HEK293 (cell line): Measurements from ENCODE around the gene KCNIP4.

Experiments
- CTCF ChIA-PET: fragments of 350-600 bp; formaldehyde crosslinking; extraction: SDS; loops from one replicate; lab custom pipeline; 2021; ENCODE audit warnings: antibody characterized with exemption; lab: Yijun Ruan, JAX
- POLR2A ChIA-PET: fragments of 300-600 bp; formaldehyde crosslinking; extraction: SDS; loops from one replicate; lab custom pipeline; 2020; ENCODE audit warnings: antibody characterized with exemption, inconsistent platforms; lab: Yijun Ruan, JAX
- H3K27ac ChIP-seq: fragments of 200-500 bp; sonication (Bioruptor generic); 2 replicates; pipeline ENCODE4 v1.5.1; 2014; ENCODE audit warnings: low read depth, low read length, control low read depth, inconsistent platforms; ENCODE audit errors: extremely low read depth
- H3K36me3 ChIP-seq, 2 experiments: fragments of 200-500 bp in 1 of 2; sonication (Bioruptor generic) in 1 of 2; 1 replicate in 1 of 2; 2 replicates in 1 of 2; pipeline ENCODE4 v1.5.1; 2014 to 2017; ENCODE audit warnings: inconsistent platforms in 2 of 2, low read length in 2 of 2; ENCODE audit not compliant: control insufficient read depth in 2 of 2, insufficient read depth in 1 of 2
- H3K4me1 ChIP-seq: fragments of 200-500 bp; sonication (Bioruptor generic); 2 replicates; pipeline ENCODE4 v1.5.1; 2014; ENCODE audit warnings: mild to moderate bottlenecking, low read length, inconsistent platforms; ENCODE audit not compliant: control insufficient read depth, insufficient read depth
- H3K4me3 ChIP-seq: 2 replicates; pipeline ENCODE4 v1.5.1; 2011; ENCODE audit warnings: low read depth, mild to moderate bottlenecking, control low read depth, low read length, moderate library complexity
- H3K9me3 ChIP-seq: fragments of 200-500 bp; sonication (Bioruptor generic); 2 replicates; pipeline ENCODE4 v1.5.1; 2014; ENCODE audit warnings: low read depth, low read length, inconsistent platforms; ENCODE audit not compliant: control insufficient read depth, insufficient read depth
- BCL11B ChIP-seq: fragments of 450-650 bp; formaldehyde crosslinking; IDR thresholded peaks from 2 replicates; pipeline ENCODE4 v1.5.1; 2016; ENCODE audit warnings: low read depth, missing biosample characterization, missing genetic modification characterization
- FEZF1 ChIP-seq: fragments of 450-650 bp; formaldehyde crosslinking; IDR thresholded peaks from 2 replicates; pipeline ENCODE4 v1.5.1; 2016; ENCODE audit warnings: missing biosample characterization, missing genetic modification characterization
- MYNN ChIP-seq: fragments of 450-650 bp; formaldehyde crosslinking; IDR thresholded peaks from 2 replicates; pipeline ENCODE4 v1.5.1; 2016; ENCODE audit warnings: missing biosample characterization, missing genetic modification characterization, borderline replicate concordance
- MZF1 ChIP-seq: fragments of 450-650 bp; formaldehyde crosslinking; IDR thresholded peaks from 2 replicates; pipeline ENCODE4 v1.5.1; 2017; ENCODE audit warnings: missing biosample characterization, missing genetic modification characterization, borderline replicate concordance
- OVOL3 ChIP-seq: fragments of 450-650 bp; formaldehyde crosslinking; IDR thresholded peaks from 2 replicates; pipeline ENCODE4 v1.5.1; 2016; ENCODE audit warnings: missing biosample characterization, missing genetic modification characterization
- YY2 ChIP-seq: fragments of 450-650 bp; formaldehyde crosslinking; IDR thresholded peaks from 2 replicates; pipeline ENCODE4 v1.5.1; 2016; ENCODE audit warnings: missing biosample characterization, missing genetic modification characterization
- ZBTB21 ChIP-seq: fragments of 450-650 bp; formaldehyde crosslinking; IDR thresholded peaks from 2 replicates; pipeline ENCODE4 v1.5.1; 2017; ENCODE audit warnings: missing biosample characterization, missing genetic modification characterization
- ZNF10 ChIP-seq: fragments of 450-650 bp; formaldehyde crosslinking; IDR thresholded peaks from 2 replicates; pipeline ENCODE4 v1.5.1; 2017; ENCODE audit warnings: missing biosample characterization, missing genetic modification characterization
- ZNF132 ChIP-seq: fragments of 450-650 bp; formaldehyde crosslinking; IDR thresholded peaks from 2 replicates; pipeline ENCODE4 v1.5.1; 2017; ENCODE audit warnings: missing biosample characterization, missing genetic modification characterization, borderline replicate concordance
- ZNF248 ChIP-seq: fragments of 450-650 bp; formaldehyde crosslinking; IDR thresholded peaks from 2 replicates; pipeline ENCODE4 v1.5.1; 2017; ENCODE audit warnings: missing biosample characterization, missing genetic modification characterization
- ZNF350 ChIP-seq: fragments of 450-650 bp; formaldehyde crosslinking; IDR thresholded peaks from 2 replicates; pipeline ENCODE4 v1.5.0; 2017; ENCODE audit warnings: missing biosample characterization, mild to moderate bottlenecking, missing genetic modification characterization
- ZNF521 ChIP-seq: fragments of 450-650 bp; formaldehyde crosslinking; IDR thresholded peaks from 2 replicates; pipeline ENCODE4 v1.5.1; 2017; ENCODE audit warnings: missing biosample characterization, mild to moderate bottlenecking, missing genetic modification characterization
- ZNF610 ChIP-seq: fragments of 450-650 bp; formaldehyde crosslinking; IDR thresholded peaks from 2 replicates; pipeline ENCODE4 v1.5.1; 2016; ENCODE audit warnings: missing biosample characterization, missing genetic modification characterization, borderline replicate concordance
- ZNF626 ChIP-seq: fragments of 450-650 bp; sonication (Bioruptor Pico); formaldehyde crosslinking; IDR thresholded peaks from 2 replicates; pipeline ENCODE4 v1.5.1; 2018; ENCODE audit warnings: missing biosample characterization, missing genetic modification characterization, inconsistent platforms
- ZNF660 ChIP-seq: fragments of 450-650 bp; IDR thresholded peaks from 2 replicates; pipeline ENCODE4 v1.5.1; 2018; ENCODE audit warnings: missing biosample characterization, mild to moderate bottlenecking, missing genetic modification characterization
- ZNF664 ChIP-seq: fragments of 450-650 bp; formaldehyde crosslinking; IDR thresholded peaks from 2 replicates; pipeline ENCODE4 v1.5.1; 2016; ENCODE audit warnings: missing biosample characterization, missing genetic modification characterization
- ZNF785 ChIP-seq: fragments of 450-650 bp; formaldehyde crosslinking; IDR thresholded peaks from 2 replicates; pipeline ENCODE4 v1.5.1; 2016; ENCODE audit warnings: missing biosample characterization, missing genetic modification characterization
- TF ChIP-seq, protein P1 (sequence below): fragments of 450-650 bp; formaldehyde crosslinking; IDR thresholded peaks from 2 replicates; pipeline ENCODE4 v1.5.1; 2017; ENCODE audit warnings: missing biosample characterization, missing genetic modification characterization
- TF ChIP-seq, protein P2 (sequence below): fragments of 450-650 bp; formaldehyde crosslinking; IDR thresholded peaks from 2 replicates; pipeline ENCODE4 v1.5.1; 2016; ENCODE audit warnings: missing biosample characterization, missing genetic modification characterization
- TF ChIP-seq, protein P3 (sequence below): IDR thresholded peaks from 2 replicates; pipeline ENCODE4 v1.6.1; 2011; ENCODE audit warnings: mild to moderate bottlenecking, low read depth, low read length, borderline replicate concordance
- TF ChIP-seq, protein P4 (sequence below): fragments of 450-650 bp; formaldehyde crosslinking; IDR thresholded peaks from 2 replicates; pipeline ENCODE4 v1.5.1; 2016; ENCODE audit warnings: missing biosample characterization, missing genetic modification characterization
- TF ChIP-seq, protein P5 (sequence below): fragments of 450-650 bp; IDR thresholded peaks from 2 replicates; pipeline ENCODE4 v1.5.1; 2018; ENCODE audit warnings: missing biosample characterization, mild to moderate bottlenecking, missing genetic modification characterization
- TF ChIP-seq, protein P6 (sequence below): fragments of 450-650 bp; formaldehyde crosslinking; IDR thresholded peaks from 2 replicates; pipeline ENCODE4 v1.5.1; 2016; ENCODE audit warnings: missing biosample characterization, missing genetic modification characterization
- TF ChIP-seq, protein P7 (sequence below): fragments of 450-650 bp; formaldehyde crosslinking; IDR thresholded peaks from 2 replicates; pipeline ENCODE4 v1.5.1; 2016; ENCODE audit warnings: missing biosample characterization, missing genetic modification characterization

The KCNIP4 gene

DNA sequence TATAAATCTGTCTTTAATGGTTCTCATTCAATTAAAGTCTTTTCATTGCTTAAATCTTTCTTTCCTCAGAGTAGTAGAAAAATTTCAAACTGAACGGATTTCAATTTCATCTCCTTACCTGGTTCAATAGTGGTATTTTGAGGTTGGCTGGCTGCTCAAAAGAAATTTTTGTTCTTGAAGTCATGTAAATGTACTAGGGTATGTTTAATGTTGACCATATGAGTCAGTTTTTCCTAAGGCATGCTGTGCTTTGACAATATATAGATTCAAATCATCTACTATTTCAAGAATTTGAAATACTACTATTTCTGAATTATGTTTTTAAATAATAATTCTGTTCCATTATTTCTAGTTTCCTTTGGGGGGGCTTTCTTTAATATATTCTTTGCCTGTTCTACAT, 1142.9 kb downstream of the KCNIP4 start (continued):
- TF ChIP-seq, protein P1, sequence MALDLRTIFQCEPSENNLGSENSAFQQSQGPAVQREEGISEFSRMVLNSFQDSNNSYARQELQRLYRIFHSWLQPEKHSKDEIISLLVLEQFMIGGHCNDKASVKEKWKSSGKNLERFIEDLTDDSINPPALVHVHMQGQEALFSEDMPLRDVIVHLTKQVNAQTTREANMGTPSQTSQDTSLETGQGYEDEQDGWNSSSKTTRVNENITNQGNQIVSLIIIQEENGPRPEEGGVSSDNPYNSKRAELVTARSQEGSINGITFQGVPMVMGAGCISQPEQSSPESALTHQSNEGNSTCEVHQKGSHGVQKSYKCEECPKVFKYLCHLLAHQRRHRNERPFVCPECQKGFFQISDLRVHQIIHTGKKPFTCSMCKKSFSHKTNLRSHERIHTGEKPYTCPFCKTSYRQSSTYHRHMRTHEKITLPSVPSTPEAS (tag by site-specific recombination), result no peak
- TF ChIP-seq, protein P2, sequence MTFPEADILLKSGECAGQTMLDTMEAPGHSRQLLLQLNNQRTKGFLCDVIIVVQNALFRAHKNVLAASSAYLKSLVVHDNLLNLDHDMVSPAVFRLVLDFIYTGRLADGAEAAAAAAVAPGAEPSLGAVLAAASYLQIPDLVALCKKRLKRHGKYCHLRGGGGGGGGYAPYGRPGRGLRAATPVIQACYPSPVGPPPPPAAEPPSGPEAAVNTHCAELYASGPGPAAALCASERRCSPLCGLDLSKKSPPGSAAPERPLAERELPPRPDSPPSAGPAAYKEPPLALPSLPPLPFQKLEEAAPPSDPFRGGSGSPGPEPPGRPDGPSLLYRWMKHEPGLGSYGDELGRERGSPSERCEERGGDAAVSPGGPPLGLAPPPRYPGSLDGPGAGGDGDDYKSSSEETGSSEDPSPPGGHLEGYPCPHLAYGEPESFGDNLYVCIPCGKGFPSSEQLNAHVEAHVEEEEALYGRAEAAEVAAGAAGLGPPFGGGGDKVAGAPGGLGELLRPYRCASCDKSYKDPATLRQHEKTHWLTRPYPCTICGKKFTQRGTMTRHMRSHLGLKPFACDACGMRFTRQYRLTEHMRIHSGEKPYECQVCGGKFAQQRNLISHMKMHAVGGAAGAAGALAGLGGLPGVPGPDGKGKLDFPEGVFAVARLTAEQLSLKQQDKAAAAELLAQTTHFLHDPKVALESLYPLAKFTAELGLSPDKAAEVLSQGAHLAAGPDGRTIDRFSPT (tag by site-specific recombination), result no peak
- TF ChIP-seq, protein P3, sequence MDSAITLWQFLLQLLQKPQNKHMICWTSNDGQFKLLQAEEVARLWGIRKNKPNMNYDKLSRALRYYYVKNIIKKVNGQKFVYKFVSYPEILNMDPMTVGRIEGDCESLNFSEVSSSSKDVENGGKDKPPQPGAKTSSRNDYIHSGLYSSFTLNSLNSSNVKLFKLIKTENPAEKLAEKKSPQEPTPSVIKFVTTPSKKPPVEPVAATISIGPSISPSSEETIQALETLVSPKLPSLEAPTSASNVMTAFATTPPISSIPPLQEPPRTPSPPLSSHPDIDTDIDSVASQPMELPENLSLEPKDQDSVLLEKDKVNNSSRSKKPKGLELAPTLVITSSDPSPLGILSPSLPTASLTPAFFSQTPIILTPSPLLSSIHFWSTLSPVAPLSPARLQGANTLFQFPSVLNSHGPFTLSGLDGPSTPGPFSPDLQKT, result no peak
- no peak for TF ChIP-seq YY2 (tag by site-specific recombination)
- TF ChIP-seq, all 188 proteins: peak for 0

DNA sequence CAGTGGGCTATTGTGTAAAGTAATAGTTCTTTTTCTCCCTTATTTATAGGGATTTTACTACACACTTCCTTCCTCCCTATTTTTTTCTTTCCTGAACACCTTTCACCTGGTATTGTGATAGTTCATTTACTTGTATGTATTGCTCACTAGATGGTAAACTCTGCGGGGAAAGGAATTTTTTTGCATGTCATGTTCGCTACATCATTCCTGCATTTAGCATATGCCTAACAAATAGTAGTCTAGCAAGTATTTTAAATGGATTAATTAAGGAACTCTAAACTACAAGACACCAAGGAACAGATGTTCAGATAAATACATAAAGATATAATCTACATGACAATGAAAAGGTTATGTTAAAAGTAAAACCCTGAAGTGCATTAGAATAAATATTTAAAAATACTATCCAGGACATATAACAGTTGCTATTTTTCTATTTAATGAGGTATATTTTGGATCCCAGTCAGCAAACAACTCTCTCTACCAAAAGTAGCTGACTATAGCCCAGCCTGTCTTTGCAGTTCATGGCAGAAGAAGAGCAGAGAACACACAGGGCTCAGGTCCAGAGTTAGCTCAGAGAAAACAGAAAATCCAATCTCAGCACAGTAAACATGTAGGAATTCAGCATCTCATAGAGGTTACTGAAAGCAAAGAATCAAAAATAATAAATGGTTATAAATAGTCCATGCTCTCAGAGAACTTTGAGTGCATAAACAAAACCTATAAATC, 1160.5 kb downstream of the KCNIP4 start:
- Histone ChIP-seq H3K36me3 (no peaks in the 10 kb centered on the region), H3K4me1 (no peaks in the 10 kb centered on the region), H3K9me3 (no peaks in the 10 kb centered on the region), H3K27ac (no peak overlapping the region), H3K4me3 (no peak overlapping the region)
- ChIA-PET POLR2A (no interaction called here), CTCF (no interaction called here)
- TF ChIP-seq ZNF660 (no peak), ZNF664 (tag by site-specific recombination) (no peak), ZNF248 (tag by site-specific recombination) (no peak), MYNN (no peak), ZNF626 (tag by site-specific recombination) (no peak), ZNF610 (tag by site-specific recombination) (no peak), MZF1 (no peak), ZNF785 (no peak), BCL11B (tag by site-specific recombination) (no peak), ZNF350 (tag by site-specific recombination) (no peak), ZBTB21 (tag by site-specific recombination) (no peak), ZNF10 (tag by site-specific recombination) (no peak), FEZF1 (tag by site-specific recombination) (no peak), ZNF521 (no peak), OVOL3 (tag by site-specific recombination) (no peak), ZNF132 (tag by site-specific recombination) (no peak)
- TF ChIP-seq, protein P4, sequence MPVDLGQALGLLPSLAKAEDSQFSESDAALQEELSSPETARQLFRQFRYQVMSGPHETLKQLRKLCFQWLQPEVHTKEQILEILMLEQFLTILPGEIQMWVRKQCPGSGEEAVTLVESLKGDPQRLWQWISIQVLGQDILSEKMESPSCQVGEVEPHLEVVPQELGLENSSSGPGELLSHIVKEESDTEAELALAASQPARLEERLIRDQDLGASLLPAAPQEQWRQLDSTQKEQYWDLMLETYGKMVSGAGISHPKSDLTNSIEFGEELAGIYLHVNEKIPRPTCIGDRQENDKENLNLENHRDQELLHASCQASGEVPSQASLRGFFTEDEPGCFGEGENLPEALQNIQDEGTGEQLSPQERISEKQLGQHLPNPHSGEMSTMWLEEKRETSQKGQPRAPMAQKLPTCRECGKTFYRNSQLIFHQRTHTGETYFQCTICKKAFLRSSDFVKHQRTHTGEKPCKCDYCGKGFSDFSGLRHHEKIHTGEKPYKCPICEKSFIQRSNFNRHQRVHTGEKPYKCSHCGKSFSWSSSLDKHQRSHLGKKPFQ (tag by site-specific recombination), result no peak
- TF ChIP-seq, protein P5, sequence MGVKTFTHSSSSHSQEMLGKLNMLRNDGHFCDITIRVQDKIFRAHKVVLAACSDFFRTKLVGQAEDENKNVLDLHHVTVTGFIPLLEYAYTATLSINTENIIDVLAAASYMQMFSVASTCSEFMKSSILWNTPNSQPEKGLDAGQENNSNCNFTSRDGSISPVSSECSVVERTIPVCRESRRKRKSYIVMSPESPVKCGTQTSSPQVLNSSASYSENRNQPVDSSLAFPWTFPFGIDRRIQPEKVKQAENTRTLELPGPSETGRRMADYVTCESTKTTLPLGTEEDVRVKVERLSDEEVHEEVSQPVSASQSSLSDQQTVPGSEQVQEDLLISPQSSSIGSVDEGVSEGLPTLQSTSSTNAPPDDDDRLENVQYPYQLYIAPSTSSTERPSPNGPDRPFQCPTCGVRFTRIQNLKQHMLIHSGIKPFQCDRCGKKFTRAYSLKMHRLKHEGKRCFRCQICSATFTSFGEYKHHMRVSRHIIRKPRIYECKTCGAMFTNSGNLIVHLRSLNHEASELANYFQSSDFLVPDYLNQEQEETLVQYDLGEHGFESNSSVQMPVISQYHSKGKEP (tag by site-specific recombination), result no peak
- TF ChIP-seq, protein P6, sequence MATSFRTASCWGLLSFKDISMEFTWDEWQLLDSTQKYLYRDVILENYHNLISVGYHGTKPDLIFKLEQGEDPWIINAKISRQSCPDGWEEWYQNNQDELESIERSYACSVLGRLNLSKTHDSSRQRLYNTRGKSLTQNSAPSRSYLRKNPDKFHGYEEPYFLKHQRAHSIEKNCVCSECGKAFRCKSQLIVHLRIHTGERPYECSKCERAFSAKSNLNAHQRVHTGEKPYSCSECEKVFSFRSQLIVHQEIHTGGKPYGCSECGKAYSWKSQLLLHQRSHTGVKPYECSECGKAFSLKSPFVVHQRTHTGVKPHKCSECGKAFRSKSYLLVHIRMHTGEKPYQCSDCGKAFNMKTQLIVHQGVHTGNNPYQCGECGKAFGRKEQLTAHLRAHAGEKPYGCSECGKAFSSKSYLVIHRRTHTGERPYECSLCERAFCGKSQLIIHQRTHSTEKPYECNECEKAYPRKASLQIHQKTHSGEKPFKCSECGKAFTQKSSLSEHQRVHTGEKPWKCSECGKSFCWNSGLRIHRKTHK (tag by site-specific recombination), result no peak
- TF ChIP-seq, protein P7, sequence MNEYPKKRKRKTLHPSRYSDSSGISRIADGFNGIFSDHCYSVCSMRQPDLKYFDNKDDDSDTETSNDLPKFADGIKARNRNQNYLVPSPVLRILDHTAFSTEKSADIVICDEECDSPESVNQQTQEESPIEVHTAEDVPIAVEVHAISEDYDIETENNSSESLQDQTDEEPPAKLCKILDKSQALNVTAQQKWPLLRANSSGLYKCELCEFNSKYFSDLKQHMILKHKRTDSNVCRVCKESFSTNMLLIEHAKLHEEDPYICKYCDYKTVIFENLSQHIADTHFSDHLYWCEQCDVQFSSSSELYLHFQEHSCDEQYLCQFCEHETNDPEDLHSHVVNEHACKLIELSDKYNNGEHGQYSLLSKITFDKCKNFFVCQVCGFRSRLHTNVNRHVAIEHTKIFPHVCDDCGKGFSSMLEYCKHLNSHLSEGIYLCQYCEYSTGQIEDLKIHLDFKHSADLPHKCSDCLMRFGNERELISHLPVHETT (tag by site-specific recombination), result no peak
